ENCODE data around the gene HEMK1.

HEMK1 gene

DNA sequence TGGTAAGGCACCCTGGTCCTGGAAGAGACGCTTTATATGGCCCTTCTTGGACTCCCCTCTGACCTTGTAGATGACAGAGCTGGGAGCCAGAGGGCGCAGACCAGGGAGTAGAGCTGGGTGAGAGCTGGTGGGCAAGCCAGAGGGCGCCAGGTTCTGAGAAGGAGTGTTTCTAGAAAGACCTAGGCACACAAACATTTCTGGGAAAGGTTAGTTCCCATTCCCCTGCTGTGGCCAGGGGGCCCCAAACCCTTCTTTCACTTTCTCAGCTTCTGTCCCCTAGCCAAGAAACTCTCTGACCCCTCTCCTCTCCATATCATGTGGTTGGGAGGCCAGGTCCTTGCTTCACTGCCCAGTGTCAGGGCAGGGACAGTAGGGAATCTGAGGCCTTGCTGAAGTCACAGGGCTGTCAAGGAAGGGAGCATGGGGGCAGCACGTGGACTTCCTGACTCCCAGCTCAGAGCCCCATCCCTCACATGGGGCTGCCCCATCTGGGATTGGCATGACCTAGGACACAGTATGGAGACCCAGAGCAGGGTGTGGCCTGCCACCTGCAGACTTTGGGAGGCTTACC is 3.6 kb downstream of the HEMK1 start:
- peak; percentile 59 to 79 for DNase-seq (ENCODE audit: extremely low read depth in 1 of 2, low read depth in 1 of 2)

DNA sequence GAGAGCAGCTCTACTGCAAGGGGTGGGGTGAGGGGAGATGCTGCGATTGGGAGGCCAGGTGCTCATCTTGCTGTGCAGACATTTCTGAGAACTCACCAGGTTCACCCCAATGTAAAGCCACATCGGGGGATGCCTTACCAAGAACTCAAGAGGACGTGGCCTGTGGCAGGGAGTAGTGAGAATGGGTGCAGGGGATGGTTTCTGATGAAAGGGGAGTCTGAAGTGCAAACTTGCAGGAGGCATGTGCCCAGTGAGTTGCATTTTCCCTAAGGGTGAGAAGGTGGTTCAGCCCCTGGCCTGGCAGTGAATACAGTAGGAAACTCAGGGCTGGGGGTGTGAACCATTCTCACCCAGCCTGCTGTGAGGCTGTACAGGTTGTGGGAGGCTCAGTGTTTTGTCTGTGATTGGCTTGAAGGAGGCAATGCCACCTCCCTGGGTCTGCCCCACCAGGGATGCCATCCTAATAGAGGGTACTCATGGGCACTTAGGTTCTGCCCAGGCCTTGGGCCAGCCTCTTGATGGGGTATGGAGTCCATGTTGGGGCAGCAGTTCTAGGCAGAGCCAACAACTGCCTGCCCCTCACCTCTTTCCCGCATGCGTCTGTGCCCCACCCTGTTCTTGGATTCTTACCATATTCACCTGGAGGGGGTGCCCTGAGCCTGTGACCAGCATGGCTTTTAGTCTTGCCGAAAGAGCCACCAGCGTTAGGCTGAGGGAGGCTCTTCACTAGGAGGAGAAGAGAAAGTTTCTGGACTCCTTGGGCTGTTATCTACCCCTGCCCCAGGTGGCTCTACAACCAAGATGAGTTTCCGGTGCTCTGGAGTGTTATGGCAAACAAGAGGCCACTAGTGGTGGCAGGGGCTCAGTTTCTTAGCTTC is 4.5 kb downstream of the HEMK1 start:
- DNase-seq (ENCODE audit: extremely low read depth in 1 of 2, low read depth in 1 of 2) = peak; percentile 73 to 92

DNA sequence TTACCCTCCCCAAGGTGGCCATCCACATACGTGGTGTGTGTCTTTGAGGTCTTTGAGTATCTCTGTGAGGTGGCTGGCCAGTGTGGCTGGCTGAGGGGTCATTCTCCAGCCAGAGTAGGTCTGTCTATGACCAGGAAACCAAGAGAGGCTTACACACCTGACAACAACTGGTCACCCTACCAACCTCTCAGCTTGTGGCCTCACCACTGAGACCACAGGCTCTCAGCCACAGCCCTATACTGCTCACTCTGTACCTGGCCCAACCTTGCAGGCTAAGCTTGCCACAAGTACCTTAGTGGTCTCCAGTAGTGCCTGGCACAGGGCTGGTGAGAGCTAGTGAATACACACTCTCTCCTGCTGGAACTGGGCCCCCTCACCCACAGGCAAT is 5.1 kb downstream of the HEMK1 start:
- peak in 1 of 2 donors; percentile 58 for DNase-seq (ENCODE audit: extremely low read depth in 1 of 2, low read depth in 1 of 2)

DNA sequence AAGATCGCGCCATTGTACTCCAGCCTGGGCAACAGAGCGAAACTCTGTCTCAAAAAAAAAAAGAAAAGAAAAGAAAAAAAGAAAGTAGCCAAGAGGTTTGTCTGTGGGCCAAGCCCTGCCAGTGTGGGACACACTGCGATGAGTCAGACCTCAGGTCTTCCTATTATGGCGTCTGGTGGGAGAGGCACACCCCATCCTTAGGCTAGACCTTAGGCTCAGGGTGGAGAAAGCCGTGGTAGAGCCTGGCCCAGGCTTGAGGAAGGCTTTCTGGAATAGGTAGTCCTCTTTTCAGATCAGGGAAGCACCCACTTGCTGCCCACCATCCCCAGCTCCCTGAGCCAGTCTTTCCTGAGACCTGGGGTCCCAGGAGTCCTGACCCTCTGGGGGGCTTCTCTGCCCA is 6.0 kb downstream of the HEMK1 start:
- DNase-seq (ENCODE audit: extremely low read depth in 1 of 2, low read depth in 1 of 2) = no peak

DNA sequence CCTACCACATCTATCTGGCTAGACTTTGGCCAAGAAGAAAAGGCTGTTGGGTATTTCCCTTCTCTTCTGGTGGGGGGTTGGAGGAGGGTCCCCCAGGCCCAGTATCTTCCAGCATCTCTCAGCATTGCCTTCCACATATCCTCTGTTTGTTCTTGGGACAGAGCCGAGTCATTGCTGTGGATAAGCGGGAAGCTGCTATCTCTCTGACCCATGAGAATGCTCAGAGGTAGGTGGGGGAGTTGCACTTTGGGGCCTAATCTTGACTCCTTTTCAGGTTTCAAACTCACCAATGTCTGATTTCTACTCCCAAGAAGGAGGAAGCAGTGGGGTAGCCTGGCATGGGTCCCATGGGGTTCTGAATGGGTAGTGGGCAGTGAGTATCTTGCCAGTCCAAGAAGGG is 8.0 kb downstream of the HEMK1 start:
- DNase-seq (ENCODE audit: extremely low read depth in 1 of 2, low read depth in 1 of 2) = no peak

DNA sequence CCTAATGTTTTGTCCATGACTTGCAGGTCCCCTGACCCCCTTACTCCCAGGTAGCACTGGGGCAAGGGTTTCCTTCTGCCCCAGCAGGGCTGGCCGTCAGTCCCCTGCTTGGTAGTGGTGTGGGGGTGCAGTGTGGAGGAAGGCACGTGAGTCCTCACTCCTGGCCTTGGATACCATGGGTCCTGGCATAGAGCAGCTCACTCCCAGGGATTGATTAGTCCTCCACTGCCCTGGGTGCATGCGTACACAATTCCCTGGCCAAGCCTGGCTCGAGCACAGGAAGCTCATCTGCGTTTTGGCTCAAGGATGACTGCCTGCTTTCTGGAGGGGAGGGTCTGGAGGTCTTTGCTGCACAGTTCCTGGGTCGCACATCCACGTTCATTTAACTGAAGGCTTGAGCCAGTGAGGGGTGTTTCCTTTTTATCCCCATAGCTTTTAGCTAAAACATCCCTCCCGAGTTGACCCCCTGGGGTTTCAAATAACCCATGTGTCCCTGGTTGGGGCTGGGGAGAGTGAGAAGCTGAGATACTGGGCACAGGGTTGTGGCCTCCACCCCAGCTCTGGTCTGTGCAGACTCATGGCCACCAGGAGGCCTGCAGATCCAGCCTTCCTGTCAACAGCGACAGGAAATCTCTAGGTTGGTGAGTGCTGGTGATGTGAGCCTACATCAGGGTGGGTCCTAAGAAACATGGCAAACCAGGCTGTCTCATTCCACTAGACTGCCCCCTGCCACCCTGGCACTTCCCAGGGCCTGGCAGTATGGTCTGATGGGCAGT is 11.5 kb downstream of the HEMK1 start:
- no peak for DNase-seq (ENCODE audit: extremely low read depth in 1 of 2, low read depth in 1 of 2)

DNA sequence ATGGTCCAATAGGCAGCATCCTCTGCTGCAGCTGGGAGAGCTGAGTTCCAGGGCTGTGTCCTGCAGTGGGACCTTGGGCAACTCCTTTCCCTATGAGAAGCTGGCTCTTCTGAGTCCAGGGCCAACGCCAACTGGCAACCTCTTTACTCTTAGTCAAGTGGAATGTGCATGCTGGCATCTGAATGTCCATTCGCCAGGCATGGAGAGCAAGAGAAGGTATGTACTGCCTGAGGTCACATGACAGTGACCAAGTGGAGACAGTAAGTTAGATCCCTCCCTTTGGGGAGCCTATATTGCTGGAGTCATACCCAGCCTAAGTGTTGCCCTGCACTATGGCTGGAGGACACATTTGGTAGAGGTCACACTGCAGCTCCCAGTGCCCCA is 12.1 kb downstream of the HEMK1 start:
- DNase-seq (ENCODE audit: extremely low read depth in 1 of 2, low read depth in 1 of 2) = no peak

DNA sequence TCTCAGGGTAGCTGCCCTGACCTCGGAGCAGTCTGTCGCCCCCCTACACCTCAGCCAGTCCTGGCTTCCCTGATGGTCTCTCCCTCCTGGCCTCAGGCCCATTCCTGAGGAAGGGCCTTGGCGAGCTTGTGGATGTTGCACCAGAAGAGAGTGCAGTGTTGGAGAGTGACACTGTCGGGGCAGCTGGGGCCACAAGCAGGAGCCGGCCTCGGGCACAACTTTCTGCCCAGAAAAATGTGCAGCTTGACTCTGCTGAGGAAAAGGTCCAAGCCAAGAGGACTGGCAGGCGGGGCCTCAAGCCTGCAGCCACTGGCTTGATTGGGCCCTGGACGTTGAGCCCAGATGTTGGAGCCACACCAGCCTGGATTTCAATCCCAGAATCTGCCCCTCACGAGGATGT is 12.8 kb downstream of the HEMK1 start:
- DNase-seq (ENCODE audit: extremely low read depth in 1 of 2, low read depth in 1 of 2) = no peak

- DNase-seq (ENCODE audit: extremely low read depth in 1 of 2, low read depth in 1 of 2) = no peak
Measured at GRCh38 chr3:50583897-50584296, 14.6 kb downstream of the HEMK1 start.

DNA sequence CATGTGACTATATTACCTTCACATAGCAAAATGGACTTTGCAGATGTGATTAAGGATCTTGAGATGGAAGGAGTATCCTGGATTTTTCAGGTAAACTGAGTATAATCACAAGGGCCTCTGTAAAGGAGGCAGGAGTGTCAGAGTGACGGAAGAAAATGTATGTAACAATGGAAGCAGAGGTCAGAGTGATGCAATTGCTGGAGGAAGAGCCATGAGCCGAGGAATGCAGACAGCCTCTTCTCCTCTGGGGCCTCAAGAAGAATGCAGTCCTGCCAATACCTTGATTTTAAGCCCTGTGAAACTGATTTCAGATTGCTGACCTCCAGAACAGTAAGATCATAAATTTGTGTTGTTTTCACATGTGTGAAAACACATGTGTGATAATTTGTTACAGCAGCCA is 15.1 kb downstream of the HEMK1 start:
- no peak for DNase-seq (ENCODE audit: extremely low read depth in 1 of 2, low read depth in 1 of 2)

- peak in 1 of 2 donors; percentile 72 for DNase-seq (ENCODE audit: extremely low read depth in 1 of 2, low read depth in 1 of 2)
Measured at GRCh38 chr3:50585919-50586762, 16.8 kb downstream of the HEMK1 start.

GRCh38 chr3:50586763-50587070 is 17.4 kb downstream of the HEMK1 start:
- DNase-seq (ENCODE audit: extremely low read depth in 1 of 2, low read depth in 1 of 2) = no peak

GRCh38 chr3:50587373-50587772 is 18.1 kb downstream of the HEMK1 start:
- no peak for DNase-seq (ENCODE audit: extremely low read depth in 1 of 2, low read depth in 1 of 2)

DNA sequence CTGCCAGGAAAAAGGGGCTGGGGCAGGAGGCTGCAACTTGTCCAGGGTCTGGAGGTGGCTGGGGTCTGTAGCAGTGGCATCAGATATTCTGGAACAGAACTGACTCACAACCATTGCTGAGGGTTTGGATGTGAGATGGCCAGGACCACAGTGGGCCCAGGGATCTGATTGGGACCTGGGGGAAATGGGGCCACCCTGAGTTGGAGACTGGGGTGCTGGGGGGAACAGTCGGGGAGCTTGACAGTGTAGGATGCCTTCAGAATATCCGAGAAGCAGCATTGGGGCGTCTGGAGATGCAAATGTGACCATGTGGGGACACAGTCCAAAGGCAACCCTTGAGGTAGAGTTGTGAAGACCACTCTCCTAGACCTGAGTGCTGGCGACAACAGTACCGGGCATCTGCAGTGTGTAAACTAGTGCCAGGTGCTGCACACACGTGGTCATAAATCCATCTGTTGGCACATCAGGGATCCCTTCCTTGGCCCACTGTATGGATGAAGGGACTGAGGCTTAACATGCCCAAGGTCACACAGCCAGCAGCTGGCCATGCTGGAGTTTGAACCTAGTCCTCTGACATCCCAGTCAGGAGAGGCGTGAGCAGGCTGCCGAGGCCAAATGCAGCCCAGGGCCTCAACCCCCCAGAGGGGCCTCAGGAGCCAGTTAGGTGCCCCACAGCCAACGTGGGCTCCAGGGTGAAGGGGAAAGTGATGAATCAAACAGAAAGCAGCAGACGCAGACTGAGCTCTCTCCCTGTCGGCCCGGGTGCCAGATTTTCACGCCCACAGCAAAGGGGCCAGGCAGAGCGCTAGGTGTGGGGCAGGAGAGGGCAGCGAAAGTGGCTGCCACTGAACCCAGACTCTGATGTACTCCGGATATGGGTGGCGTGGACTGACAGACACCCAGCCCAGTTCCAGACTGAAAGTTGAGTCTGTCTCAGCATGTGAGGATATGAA is 18.8 kb downstream of the HEMK1 start:
- peak; percentile 76 to 93 for DNase-seq (ENCODE audit: extremely low read depth in 1 of 2, low read depth in 1 of 2)

DNA sequence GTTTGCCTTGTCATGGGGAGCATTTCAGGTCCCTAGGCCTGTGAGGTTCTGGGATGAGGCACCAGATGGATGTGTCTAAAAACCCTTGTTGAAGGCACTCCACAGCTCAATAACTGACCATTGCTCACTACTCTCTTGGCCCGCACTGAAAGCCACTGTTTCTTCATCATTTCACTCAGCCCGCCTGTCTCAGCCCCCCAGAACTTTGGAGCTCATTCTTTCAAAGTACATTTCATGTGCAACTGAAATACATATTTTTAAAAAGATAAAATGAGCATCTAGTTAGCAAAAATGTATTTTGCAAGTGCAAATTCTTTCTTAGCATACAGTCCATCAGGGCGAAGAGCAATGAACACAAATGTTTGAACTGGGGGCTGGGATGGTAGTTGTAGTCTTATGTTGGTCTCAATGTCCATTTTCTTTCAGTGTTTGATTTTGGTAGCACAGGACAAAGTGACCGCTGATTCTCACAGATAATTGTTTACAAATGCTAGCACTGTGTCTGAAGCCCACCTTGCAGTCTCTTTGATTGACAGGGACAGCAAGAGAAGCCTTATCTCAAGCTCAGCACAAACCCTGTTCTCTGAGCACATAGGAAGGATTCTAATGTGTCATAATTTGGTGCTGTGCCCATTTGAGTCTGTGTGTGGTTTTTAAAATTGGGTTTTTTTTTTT is 19.6 kb downstream of the HEMK1 start:
- no peak for DNase-seq (ENCODE audit: extremely low read depth in 1 of 2, low read depth in 1 of 2)

GRCh38 chr3:50591196-50591741 is 21.9 kb downstream of the HEMK1 start:
- no peak for DNase-seq (ENCODE audit: extremely low read depth in 1 of 2, low read depth in 1 of 2)

DNA sequence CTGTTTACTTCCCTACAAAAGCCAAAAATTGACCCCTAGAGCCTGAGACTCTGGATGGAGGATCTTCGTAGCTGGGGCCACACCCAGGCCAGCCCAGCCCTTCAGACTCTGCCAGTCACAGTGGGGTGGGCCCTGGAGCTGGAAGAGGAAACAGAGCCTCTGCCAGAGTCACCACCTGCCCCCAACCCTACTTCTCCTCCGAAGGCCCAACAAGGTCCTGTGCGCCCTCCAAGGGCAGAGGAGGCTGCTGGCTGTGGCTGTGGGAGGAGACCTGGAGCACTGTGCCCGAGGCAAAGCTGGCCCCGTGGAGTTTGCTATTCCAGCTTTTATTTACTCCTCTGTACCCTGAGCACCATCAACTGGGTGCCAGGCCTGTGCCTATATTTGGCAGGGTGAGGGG is 23.2 kb downstream of the HEMK1 start:
- DNase-seq (ENCODE audit: extremely low read depth in 1 of 2, low read depth in 1 of 2) = no peak

- DNase-seq (ENCODE audit: extremely low read depth in 1 of 2, low read depth in 1 of 2) = no peak
Measured at GRCh38 chr3:50594253-50594785, 25.0 kb downstream of the HEMK1 start.

Measured in stimulated activated CD8-positive, alpha-beta memory T cell treated with anti-CD3 and anti-CD28 coated beads, Interleukin-7, amount 100 ng/mL, for 48 hours (primary cell).